Activated T-cell treated with anti-CD3 and anti-CD28 coated beads, Interleukin-2, amount 50 U/mL, for 1 hour (primary cell): ENCODE measurements around the gene OTUD4.
"Not testable (repeated sequence)": the region's sequence is repeated elsewhere in the genome, so short reads cannot be mapped to it uniquely, and the experiment has no call there.

Source experiments
- DNase-seq: peaks from one replicate; pipeline ENCODE4 v3.0.0-alpha.2; 2020

OTUD4 gene

GRCh38 chr4:145180298-145181090 is at the start of gene OTUD4:
Gene OTUD4, minus strand, starts transcription at chr4:145180589. Its CDS starts 616 bp downstream, at chr4:145179973.
- peak; percentile 94 for DNase-seq

DNA sequence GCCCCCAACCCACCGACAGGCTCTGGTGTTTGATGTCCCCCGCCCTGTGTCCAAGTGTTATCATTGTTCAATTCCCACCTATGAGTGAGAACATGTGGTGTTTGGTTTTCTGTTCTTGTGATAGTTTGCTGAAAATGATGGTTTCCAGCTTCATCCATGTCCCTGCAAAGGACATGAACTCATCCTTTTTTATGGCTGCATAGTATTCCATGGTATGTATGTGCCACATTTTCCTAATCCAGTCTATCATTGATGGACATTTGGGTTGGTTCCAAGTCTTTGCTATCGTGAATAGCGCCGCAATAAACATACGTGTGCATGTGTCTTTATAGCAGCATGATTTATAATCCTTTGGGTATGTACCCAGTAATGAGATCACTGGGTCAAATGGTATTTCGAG is 42.8 kb upstream of the OTUD4 start:
- not testable (repeated sequence) for DNase-seq

GRCh38 chr4:145221529-145221928 is 41.1 kb upstream of the OTUD4 start:
- DNase-seq: not testable (repeated sequence)

DNA sequence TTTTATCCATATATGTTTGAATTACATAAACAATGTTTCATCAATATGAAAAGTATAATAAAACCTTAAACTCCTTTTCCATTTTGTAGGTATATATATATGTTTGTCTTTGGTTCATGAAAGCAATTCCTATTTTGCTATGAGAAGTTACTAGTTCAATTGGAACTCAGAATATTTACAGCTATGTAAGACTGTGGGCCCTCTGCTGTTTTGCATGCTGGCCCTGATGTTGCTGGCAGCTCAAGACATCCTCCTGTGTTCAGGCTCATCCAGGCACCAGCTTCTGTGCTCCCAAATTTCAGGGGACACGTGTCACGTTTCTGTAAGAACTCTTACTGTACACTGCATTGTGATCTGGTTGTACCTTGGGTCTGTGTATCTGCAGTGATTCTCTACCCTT is 38.7 kb upstream of the OTUD4 start:
- DNase-seq: no peak

- DNase-seq: no peak
Measured at GRCh38 chr4:145218251-145218650, 37.9 kb upstream of the OTUD4 start.

GRCh38 chr4:145217349-145217748 is 37.0 kb upstream of the OTUD4 start:
- DNase-seq: no peak

GRCh38 chr4:145216535-145216934 is 36.1 kb upstream of the OTUD4 start:
- DNase-seq: no peak

GRCh38 chr4:145213245-145213644 is 32.9 kb upstream of the OTUD4 start:
- DNase-seq: no peak

DNA sequence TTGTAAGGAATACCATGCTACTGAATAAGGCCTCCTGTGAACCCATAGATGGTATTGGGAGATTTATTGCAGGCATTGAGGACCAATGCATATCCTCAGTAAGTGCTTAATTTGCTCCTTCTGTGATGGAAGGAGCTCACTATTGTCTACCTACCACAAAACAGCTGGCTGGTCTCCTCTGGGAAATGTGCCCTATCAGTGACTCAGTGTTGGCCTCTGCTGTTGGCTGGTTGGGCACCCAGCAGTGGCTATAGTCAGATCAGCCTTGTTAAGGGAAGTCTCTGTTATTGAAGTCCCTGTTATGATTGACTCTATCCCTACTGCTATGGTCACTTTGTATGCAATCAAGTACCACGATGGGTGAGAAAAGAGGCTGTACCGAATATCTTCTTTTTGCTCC is 27.5 kb upstream of the OTUD4 start:
- no peak for DNase-seq

GRCh38 chr4:145203410-145203809 is 23.0 kb upstream of the OTUD4 start:
- no peak for DNase-seq

- no peak for DNase-seq
Measured at GRCh38 chr4:145200366-145200765, 20.0 kb upstream of the OTUD4 start.

DNA sequence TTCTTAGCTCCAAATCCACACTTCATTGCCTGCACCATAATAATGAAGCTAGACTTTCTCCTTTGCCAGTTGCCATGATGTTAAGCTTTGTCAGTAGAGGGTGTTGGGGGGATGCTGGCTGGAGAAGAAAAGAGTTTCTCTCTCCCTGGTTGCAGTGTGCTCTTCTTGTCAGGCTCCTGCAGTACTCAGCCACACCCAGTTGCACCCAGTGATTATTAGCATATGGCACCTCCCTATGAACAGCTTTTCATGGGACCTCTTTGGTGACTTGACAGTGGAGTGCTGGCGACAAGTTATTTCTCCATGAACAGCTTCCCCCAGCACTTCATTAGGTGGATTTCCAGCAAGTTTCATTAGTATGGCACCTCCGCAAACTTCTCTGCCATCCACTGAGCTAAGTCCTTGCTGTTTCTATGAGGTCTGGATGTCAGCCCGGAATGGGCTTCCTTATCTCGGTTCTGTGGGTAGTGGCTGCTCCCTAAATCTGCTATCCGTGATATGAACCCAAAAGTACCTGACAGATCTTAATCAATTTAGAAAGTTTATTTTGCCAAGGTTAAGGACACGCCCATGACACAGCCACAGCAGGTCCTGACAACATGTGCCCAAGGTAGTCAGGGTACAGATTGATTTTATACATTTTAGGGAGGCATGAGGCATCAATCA is 18.8 kb upstream of the OTUD4 start:
- DNase-seq: no peak

DNA sequence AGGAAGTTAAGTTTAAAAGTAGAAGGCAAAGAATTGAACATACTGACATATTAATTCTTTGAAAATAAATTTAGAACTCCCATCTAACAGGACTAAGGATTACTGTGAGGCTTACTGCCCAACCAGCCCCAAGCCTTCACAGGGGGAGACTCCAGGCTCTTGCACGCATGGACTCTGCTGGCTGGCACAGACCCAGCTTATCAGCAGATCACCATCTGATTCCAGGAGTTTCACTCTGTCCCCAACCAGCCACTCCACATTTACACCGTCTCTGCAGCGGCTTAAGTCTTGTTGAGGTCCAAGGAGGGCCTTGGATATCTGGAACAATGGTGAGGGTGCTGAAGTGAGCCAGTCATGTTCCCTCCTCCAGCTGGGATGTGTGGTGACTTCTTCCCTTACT is 16.4 kb upstream of the OTUD4 start:
- no peak for DNase-seq

DNA sequence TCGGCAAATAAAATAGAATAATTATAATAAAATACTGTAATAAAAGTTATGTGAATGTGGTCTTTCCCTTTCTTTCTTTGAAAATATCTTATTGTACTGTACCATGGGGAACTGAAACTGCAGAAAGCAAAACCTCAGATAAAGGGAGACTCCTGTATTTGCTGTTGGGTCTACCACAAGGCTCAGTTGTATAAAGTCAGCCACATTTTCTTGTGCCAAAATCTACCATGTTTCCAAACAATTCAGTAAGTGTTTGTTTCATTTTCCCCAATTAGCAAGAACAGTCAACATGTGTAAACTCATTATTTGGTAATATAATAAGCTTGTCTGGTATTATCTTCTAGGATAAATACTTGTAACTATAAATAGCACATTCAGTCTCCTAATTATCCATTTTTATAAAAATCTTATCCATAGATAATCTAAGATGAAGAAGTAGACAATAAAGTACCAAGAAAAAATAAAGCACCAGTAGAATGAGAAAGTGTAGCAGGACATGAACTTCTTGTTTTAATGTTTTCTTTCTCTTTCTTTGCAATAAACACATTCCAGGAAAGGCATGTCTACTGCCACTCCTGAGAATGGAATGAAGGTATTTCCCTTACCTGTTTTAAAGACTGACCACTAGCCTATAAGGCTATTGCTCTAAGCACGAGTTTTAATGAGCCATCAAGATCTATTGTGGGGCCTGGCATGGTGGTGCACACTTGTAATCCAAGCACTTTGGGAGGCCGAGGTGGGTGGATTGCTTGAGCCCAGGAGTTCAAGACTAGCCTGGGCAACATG is 15.0 kb upstream of the OTUD4 start:
- DNase-seq: no peak

DNA sequence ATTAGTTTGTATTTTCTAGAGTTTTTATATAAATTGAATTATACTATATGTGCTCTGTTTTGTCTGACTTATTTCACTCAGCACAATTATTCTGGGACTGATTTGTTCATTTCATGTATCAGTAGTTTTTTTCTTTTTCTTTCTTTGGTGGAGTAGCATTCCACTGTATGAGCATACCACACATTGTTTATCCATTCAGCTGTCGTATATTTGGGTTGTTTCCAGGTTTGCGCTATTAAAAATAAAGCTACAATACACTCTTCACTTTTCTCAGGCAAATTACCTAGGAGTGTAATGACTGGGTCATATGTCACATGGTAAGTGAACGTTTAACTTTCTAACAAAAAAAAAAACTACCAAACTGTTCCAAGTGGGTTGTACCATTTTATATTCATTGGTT is 9.6 kb upstream of the OTUD4 start:
- no peak for DNase-seq

- no peak for DNase-seq
Measured at GRCh38 chr4:145186729-145187128, 6.3 kb upstream of the OTUD4 start.

DNA sequence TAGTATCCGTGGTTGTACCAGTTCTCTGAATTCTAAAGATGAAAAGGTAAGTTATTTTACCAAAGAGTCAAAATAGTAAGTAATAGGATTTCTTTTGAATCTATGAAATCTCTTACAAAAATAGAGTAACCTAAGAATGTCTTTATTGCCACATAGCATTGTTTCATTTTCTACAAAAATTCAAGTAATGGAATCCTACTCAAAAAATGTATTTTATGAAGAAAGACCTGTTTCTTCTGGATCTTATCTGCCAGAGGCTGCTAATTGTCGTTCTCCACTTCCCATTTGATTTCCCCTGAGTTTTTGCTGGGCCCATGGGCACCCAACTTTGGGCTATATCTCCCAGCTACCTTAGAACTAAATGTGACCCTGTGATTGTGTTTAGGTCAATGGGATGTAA is 3.2 kb upstream of the OTUD4 start:
- no peak for DNase-seq

DNA sequence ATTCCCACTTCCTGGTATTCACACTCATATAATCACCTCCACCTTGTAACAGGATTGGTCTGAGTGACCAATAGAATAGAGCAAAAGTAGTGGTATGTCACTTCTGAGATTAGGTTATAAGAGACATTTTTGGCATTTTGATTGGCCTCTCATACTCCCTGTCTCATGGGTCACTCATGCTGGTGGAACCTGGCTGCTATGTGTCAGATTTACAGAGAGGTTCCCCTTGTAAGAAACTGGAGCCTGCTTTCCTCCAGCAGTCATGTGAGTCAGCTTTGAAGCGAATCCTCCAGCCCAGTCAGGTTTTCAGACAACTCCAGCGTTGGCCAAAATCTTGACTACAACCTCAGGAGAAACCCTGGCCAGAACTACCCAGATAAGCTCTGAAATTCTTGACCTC is 2.6 kb upstream of the OTUD4 start:
- DNase-seq: no peak

DNA sequence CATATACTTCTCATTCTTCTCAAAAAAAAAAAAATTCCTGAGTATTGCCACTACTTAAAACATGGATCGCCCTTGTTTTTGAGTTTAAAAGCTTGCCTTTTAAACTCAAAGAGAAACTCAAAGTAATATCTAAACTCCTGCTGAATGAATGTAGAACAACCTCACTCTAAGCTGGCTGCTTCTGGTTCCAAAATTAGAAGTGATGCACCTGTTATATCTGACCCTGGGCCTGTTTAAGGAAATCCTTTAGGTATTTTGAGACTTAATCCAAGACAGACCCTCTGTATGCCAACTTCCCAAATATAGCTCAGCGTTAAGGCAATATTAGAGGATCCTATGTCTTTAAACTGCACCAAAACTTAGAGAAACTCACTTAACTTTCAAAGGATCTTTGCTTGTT is 1.8 kb upstream of the OTUD4 start:
- DNase-seq: no peak

GRCh38 chr4:145181091-145181501 is 707 bp upstream of the OTUD4 start:
- DNase-seq: no peak

DNA sequence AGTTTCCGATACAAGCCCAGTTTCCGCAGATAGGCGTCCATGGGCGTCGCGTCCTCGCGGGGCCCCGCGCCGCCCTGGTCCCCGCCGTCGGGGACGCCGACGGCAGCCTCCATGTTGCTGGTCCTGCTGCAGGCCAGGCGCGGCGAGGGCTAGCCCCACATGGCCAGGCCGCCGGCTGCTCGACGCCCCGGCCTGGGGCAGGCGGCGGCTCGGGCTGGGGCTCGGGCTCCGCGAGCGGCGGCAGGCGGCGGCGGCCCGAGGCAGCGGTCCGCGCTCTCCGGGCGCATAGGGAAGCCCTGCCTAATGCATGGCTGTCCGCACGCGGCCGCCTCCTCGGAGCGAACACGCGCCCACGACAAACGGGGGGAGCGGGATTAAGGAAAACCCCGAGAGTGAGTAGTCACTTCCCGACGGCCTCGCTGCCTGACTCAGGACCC is 510 bp downstream of the OTUD4 start:
- DNase-seq: peak; percentile 71

GRCh38 chr4:145179281-145179860 is 1.0 kb downstream of the OTUD4 start:
- DNase-seq: peak; percentile 75

DNA sequence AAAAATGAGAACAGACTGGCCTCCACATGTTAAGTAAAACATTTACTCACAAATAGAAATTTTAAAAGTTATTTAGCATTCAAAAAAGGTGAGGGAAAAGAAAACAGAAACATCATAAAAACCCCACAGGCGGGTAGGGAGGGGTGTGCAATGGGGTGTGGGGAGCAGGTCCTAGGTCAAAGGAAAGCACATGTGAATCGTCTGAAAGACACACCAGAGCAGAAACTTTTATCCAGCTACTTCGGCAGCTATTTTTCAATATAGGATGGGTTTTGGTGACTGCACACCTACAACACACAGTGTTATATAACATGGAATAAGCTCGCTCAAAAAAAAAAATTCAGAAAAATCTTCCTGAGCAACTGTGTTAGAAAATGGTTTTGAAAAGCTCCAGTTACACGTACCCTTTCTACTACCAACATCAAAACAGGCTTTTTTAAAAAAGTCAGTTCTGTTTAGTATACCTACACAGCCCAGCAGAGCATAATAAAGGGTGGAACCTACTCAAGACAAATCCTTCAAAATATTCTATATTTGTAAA is 1.6 kb downstream of the OTUD4 start:
- no peak for DNase-seq
